ENCODE data around the gene CENPF.
A peak's percentile ranks its signal among the peaks of the same experiment; 100 is the strongest.
"Not testable (repeated sequence)": the region's sequence is repeated elsewhere in the genome, so short reads cannot be mapped to it uniquely, and the experiment has no call there.

The CENPF gene

DNA sequence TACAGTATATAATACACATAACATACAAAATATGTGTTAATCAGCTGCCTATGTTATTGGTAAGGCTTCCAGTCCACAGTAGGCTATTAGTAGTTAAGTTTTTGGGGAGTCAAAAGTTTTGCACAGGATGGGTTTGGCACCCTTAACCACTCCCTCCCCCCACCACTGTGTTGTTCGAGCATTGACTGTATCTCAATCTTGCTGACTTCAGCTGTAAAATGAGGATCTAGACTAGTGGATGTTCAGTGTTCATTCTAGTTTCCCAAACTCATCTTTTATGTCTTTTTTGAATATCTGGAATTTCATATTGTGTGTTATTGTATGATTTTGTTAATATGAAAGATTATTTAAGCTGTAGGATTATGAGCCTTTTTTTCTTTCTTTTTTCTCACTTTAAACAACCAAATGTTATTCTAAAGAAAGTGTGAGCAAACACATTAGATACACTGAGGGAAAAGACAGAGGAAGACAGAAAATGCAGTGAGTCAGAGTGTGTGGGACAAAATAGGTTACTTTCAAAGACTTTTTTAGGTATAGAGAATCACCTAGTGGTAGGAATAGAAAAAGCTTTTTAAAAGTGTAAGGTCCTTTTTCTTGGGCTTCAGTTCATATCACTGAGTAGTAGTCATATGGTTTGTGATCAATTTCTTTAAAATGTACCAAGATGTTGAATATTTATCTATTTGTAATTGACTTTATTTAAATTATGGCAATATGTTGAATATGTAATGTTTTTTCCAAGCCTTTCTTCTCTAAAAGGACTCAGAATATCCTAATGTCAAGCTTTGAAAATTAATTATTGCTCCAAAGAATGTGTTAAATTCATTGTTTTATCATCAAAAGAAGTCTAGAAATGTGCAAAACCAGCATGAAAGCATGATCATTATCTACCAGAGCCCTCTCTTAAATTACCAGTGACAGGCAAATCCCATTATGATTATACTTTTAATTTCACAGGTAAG is 17.9 kb upstream of the CENPF start:
- peak; percentile 6 for DNase-seq

DNA sequence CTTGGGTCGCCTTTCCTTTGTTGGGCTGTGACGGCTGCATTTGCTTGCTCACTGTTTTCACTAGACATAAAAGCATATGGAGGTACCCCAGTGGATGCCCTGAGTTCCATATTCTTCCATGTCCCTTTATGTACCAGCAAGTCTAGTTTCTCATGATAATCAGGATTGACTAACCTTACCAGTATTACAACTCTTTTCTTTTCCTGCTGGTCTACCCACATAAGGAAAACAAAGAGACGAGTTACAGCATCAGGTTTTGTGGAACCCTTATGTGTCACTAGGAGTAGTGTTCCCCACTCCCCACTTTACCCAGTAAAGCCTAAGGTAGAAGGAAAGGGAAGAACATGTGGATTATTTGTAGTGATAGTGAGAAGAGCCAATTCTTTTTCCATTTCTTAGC is 16.4 kb upstream of the CENPF start:
- DNase-seq = no peak

DNA sequence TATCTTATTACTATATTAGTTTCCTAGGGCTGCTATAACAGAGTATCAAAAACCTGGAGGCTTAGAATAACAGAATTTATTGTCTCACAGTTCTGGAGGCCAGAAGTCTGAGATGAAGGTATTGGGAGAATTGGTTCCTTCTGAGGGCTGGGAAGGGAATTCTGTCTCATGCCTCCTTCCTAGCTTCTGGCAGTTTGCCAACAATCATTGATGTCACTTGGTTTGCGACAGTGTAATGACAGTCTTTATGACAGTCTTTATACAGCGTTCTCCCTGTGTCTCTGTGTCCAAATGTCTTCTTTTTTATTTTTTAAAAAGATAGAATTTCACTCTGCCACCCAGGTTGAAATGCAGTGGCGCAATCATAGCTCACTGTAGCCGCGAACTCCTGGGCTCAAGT is 15.8 kb upstream of the CENPF start:
- no peak for DNase-seq

DNA sequence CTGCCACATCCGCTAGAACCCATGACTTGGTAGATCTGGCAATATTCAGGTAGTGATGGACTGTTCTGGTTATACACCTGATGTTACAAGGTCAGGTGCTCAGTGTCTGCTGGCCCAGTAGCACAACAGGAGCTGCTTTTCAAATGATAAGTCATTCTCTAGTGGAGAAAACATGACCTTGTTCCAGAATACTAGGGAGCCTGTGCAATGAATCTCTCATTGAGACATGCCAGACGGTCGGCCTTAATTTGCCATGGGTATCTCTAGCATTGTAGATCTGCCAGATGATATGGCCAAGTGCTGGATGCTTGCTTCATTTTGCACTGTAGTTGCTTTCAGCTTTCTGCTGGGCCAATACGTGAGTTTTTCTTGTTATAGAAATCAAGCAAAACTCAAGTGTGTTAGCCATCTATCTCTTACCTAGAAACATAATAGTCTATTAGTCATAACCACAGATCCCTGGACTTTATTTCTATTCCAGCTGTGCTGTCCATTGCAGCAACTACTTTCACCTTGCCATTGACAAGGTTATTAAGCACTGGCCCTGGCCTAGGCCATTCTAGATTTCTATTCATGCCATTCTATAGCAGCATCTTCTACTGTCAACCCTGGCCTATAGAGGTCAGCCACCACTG is 13.9 kb upstream of the CENPF start:
- no peak for DNase-seq

DNA sequence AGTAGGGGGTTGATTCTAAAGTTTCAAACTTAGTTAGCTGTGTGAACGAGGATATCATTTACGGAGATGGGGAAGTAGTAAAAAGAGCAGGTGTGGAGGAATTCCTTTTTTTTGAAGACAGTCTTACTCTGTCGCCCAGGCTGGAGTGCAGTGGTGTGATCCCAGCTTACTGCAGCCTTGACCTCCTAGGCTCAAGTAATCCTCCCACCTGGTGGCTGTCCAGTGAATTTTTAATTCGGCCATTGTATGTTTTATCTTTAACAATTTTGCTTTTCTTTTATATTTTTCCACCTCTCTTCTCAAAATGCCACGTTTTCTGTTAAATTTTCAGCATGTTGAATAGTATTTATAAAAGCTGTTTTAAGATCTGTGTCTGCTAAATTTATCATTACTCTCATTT is 12.3 kb upstream of the CENPF start:
- no peak for DNase-seq

DNA sequence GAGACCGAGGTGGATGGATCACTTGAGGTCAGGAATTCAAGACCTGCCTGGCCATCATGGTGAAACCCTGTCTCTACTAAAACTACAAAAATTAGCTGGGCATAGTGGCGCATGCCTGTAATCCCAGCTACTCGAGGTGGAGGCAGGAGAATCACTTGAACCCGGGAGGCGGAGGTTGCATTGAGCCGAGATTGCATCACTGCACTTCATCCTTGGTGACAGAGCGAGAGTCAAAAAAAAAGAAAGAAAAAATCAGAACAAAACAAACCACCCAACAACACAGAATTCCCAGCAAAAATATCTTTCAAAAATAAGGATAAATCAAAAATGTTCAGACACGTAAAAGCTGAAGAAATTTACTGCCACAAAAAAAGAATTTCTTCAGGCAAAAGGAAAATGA is 11.1 kb upstream of the CENPF start:
- not testable (repeated sequence) for DNase-seq

DNA sequence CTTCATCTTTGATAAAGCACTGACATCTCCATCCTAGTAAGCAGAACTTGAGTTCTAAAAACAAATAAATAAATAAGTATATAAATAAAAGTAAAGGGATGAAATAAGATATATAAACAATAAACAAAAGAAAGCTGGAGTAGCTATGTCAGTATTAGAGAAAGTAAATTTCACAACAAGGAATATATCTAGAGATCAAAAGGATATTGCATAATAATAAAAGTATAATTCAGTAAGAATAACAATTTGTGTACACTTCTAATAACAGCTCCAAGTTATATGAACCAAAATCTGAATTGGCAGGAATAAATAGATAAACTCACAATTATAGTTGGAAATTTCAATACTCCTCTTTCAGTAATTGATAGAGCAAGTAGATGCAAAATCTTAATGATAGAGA is 9.8 kb upstream of the CENPF start:
- DNase-seq = no peak

DNA sequence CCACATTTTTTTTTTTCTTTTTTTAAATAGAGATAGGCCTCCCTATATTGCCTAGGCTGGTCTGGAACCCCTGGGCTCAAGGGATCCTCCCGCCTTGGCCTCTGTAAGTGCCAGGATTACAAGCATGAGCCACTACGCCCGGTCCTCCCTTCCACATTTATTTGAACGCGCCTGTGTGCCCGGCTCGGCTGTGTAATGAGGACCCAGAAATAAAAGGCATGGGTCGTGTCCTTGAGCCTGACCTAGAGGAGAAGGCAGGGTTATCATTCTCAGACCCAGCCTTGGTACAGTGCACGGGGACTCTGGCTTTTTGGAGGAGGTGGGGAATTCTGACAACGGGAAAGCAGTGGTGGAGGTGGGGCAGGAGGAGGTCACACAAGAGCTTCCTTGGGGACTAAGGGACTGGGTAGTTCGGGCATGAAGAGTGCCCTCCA is 841 bp downstream of the CENPF start:
- DNase-seq = no peak

DNA sequence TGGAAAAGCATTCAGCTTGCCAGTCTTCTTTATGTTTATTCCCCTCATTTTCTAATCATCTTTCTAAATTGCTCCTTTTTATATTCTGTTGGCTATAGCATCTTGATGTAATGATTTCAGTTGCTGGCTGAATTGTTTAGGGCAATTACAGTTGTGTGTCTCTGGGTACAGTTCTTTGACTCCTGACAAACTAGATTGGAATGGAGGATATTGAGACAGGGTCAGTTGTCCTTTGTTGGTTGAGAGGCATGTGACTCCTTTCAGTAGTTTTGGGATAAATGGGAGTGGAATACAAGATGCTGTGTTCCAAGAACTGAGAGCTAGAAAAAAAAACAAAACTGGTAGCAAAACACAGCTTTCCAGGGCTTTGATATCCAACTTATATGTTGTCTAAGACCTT is 1.5 kb downstream of the CENPF start:
- no peak for DNase-seq

DNA sequence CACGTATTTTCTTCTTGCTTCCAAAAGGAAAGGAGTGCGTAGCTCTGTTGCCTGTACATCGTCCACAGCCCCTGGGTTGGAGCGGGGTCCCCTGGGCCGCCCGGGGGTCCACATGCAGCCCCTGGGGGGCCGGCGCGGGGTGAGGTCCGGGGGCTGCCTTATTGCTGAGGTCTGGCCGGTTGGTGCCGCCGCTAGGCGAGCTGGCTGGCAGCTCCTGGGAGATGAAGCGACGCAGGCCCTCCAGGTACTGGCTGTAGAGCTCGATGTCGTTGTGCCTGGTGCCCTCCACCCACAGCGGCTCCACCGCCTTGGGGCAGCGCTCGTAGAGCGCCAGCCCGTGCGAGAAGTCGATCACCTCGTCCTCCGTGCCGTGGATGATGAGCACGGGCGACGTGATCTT is 2.5 kb downstream of the CENPF start:
- DNase-seq = not testable (repeated sequence)

DNA sequence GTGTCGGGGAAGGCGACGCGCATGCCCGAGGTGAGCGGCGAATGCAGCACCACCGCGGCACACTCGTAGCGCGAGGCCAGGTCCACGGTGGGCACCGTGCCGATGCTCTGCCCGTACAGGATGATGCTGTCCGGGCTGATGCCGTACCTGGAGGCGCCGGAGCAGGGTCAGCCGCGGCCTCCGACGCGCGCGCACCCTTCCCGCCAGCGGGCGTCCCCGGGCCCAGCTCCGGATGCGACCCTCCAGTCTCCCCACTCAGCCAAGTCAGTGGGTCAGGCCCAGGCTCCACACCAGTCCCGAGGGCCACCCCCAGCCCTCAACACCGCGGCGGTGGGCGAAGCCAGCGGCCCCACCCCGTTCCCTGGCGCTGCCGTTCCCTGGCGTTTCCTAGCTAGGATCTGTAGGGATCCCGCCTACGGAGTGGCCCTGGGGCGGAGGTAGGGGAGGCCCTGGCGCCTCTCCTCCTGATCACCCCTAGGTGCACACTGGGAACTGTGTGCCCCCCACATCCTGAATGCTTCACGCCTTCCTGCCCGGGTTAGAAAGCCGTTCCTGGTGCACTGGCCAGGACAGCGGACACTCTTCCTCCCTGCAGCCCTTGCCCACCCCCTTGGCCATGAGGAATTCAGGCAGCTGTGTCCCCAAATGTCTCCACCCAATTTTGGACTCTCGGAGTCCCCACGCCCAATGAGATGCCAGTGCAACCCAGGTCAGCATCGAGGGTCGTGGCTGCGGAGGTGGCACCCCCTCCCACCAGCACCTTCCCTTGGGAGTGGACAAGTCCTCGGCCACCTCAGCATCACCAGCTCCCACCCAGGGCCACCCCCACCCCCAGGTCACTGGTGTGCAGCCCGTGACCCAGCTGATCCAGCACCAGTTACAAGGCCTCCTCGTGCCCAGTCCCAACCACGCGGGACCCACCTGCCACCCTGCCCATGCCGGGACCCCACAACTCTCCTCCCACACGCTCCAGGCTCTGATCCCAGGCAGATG is 3.2 kb downstream of the CENPF start:
- DNase-seq = not testable (repeated sequence)

DNA sequence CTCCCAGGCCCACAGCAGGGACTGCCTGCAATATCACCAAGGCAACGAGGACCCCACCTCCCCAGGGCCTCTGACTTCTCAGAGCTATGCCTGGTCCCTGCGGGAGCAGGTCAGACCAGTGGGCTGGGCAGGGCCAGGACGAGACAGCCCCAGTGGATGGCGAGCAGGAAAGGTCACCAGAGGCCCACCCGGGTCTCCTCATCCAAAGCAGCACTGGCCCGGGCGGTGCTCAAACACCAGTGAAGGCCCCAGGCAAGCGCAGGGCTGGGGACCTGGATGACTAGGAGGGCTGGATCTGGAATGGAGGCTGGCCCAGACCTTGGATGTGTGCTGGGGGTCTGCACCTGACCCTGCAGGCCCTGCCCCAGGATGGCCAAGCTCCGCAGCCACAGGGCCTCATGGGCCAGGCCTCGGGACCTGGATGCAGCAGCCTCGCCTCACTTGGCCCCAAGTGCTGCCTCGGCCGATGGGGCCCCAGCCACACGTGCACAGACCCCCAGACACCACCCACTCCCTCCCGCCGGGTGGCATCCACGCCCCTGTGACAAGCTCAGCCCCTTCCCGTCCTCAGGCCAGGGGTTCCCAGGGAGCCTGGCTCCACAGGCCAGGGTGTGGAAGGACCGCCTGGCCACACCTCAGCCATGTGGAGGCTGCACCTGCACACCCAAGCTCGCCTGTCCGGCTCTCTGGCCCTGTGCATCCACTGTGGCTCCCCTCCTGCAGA is 4.7 kb downstream of the CENPF start:
- DNase-seq = not testable (repeated sequence)

DNA sequence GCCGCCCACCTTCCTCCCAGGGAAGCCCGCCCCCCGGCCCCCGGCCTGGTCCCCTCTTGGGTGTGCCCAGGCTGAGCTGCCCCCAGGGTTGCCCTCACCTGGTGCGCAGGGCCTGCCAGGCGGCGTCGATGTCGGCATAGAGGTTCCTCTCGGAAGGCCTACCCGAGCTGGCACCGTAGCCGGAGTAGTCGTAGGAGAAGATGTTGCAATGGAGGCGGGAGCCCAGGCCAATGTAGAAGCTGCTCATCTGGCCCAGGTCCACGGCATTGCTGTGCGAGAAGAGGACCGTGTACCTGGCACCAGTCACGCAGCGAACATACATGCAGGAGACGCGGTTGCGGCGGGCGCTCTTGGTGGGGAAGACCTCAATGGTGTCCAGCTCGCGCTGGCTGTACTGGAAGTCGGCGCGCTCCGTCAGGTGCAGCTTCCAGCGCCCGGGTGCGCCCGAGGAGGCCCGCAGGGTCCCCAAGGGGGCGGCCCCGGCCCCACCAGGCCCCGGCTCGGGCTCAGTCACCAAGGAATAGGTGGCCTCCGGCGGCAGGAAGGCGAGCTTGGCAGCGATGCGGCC is 5.3 kb downstream of the CENPF start:
- DNase-seq = not testable (repeated sequence)

DNA sequence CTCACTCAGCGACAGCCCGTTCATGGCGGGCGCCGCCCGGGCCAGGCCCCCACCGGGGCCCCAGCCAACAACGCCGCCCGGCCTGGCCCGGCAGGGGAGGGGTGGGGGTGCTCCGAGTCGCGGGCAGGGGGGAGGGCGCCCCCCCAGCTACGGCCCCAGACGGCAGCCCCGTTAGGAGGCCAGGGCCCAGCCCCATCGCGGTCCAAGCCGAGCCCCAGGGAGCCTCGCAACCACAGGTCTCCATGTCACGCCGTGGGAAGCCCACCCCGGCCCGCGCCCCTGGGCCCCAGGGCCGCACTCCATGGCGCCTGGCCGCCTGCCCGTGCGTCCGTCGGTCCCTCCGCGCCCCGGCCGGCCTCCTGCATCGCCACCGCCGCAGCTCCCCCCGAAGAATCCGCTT is 5.8 kb downstream of the CENPF start:
- DNase-seq = not testable (repeated sequence)

DNA sequence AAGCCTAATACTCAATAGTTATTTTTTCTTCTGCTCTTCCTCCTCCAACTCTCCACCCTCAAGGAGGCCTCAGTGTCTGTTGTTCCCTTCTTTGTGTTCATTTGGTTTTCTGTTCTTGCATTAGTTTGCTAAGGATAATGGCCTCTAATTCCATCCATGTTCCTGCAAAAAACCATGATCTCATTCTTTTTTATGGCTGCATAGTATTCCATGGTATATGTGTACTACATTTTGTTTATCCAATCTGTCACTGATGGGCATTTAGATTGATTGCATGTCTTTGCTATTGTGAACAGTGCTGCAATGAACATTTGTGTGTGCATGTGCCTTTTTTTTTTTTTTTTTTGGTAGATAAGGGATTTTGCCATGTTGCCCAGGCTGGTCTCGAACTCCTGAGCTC is 6.7 kb downstream of the CENPF start:
- no peak for DNase-seq

DNA sequence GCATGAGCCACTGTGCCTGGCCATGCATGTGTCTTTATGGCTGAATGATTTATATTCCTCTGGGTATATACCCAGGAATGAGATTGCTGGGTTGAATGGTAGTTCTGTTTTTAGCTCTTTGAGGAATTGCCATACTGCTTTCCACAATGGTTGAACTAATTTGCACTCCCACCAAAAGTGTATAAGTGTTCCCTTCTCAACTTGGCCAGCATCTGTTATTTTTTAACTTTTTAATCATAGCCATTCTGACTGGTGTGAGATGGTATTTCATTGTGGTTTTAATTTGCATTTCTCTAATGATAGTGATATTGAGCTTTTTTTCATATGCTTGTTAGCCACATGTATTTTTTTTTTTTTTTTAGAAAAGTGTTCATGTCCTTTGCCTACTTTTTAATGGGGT is 7.1 kb downstream of the CENPF start:
- not testable (repeated sequence) for DNase-seq

DNA sequence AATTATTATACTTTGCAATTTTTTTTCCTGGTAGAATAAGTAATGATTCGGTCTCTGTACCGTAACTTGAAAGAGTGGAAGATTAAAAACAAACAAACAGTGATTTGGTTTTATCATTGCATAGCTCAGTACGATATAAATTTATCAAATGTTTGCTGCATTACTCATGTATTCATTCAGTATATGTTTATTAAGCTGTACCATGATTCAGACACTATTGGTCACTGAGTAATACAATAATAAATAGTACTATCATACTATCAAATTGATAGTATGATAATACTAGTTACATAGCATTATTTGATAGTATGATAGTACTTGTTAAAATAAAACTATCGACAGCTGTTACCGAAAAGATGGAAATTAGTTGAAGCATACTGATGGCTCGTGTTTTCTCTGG is 12.1 kb downstream of the CENPF start:
- DNase-seq = no peak

DNA sequence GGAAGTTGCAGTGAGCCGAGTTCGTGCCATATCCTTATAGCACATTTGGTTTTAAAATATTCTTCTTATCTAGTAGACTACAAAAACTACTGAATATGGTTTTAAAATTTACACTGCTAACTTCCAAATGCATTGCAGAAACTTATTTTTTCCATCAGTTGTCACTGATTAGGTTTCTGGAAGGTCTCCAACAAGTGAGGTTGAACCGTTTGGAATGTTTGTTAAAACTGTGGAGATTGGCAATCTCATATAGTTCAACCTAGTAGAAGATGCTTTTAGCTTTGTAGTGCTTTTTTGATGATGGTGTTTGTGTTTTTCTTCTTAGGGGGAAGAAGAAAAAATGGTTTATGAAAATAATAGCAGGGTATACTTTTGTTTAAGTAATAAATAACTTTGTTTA is 12.9 kb downstream of the CENPF start:
- no peak for DNase-seq

DNA sequence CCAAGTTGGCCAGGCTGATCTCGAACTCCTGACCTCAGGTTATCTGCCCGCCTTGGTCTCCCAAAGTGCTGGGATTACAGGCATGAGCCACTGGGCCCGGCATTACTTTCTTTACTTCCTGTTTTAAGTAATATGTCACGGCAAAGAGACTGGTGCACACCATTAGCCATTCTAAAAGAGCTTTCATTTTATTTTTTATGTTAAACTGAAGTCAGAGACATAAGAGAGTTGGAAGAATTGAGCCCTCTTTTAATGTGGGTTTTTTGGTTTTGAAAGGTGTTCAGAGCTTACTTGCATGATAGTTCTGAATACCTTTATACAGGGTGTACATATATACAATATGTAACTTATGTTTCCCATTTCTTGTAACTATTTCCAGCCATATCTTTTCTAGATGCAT is 14.3 kb downstream of the CENPF start:
- DNase-seq = no peak

DNA sequence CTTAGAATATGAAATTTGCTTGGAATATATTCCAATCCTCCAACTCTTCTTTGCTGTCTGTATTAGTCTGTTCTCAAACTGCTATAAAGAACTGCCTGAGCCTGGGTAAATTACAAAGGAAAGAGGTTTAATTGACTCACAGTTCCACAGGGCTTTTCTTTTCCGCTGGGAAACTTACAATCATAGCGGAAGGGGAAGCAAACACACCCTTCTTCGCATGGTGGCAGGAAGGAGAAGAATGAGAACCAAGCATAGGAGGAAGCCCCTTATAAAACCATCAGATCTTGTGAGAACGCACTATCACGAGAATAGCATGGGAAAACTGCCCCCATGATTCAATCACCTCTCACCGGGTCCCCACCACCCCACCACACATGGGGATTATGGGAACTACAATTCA is 14.8 kb downstream of the CENPF start:
- no peak for DNase-seq

DNA sequence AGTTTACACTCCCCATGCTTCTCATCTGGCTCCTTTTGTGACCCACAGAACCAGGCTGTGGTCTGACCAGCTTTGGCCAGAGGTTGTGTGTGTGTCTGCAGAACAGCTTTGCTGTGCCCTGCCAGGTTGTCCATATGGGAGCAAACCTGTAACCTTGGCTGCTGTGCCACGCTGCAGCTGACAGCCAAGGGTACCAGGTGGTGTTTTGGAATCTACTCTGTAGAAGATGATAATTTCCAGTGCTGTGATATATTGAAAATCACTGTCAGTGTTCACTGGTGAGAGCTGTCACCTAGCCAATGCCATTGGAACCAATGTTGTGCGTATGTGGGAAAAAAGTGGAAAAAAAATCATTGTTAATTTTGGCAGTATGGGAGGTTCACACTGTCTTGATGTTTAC is 18.2 kb downstream of the CENPF start:
- DNase-seq = no peak

DNA sequence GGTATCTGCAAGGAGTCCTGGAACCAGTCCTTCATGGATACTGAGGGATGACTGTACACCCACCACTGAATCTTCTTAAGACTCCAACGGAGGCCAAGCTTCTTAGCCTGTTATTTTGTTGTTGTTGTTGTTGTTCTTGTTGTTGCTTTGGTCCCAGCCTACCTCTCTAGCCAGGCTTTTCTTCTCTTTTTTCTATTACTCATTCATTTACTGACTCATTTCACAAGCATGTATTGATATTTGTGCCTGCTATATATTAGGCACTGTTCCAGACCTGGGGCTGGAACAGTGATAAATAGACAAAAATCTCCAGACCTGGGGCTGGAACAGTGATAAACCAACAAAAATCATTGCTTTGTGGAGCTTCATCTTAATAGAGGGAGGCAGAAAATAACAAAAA is 20.4 kb downstream of the CENPF start:
- DNase-seq = no peak

All from NCI-H1417 treated with DMSO at 0.1 percent for 48 hours (cell line).